Panc1 (cell line): ENCODE data around the gene TSPO2. TPM values are rescaled to one million over a fixed set of nuclear protein-coding genes. Genes with fewer than 3 reads are reported as not detected.
"Not testable (repeated sequence)": the region's sequence is repeated elsewhere in the genome, so short reads cannot be mapped to it uniquely, and the experiment has no call there.

ENCODE experiments used
- ATAC-seq: fragments of 200-7000 bp; cut with Tn5 transposase; 2 replicates; pipeline ENCODE4 v1.9.1; 2020; ENCODE audit warnings: mild to moderate bottlenecking, moderate library complexity
- BruUV-seq: library from RNA; stranded (reverse); fragments of 400-500 nt; replicated peaks from 2 replicates; lab custom pipeline; 2021; lab: Mats Ljungman, UMichigan
- CTCF ChIA-PET: fragments of 300-600 bp; sonication (Branson Sonifier 250); formaldehyde crosslinking; loops from one replicate; lab custom pipeline; 2022; ENCODE audit warnings: antibody characterized with exemption; lab: Charles Lee
- POLR2A ChIA-PET: fragments of 300-600 bp; sonication (Branson Sonifier 250); formaldehyde crosslinking; loops from one replicate; lab custom pipeline; 2022; ENCODE audit warnings: antibody characterized with exemption; lab: Charles Lee
- DNase-seq: peaks from one replicate; pipeline ENCODE4 v3.0.0-alpha.2; 2010; ENCODE audit warnings: low read depth, low spot score
- H3K27ac ChIP-seq: 2 replicates; pipeline ENCODE4 v1.5.1; 2011; ENCODE audit warnings: mild to moderate bottlenecking, low read length, inconsistent platforms
- H3K27me3 ChIP-seq: fragments of 200-500 bp; sonication (Bioruptor generic); 2 replicates; pipeline ENCODE4 v1.6.0; 2014; ENCODE audit warnings: low read length, inconsistent platforms; ENCODE audit not compliant: control insufficient read depth, insufficient read depth
- H3K36me3 ChIP-seq: fragments of 200-500 bp; sonication (Bioruptor generic); 2 replicates; pipeline ENCODE4 v1.5.1; 2014; ENCODE audit warnings: inconsistent platforms, mild to moderate bottlenecking, low read length, moderate library complexity; ENCODE audit not compliant: control insufficient read depth, insufficient read depth
- H3K4me1 ChIP-seq: 2 replicates; pipeline ENCODE4 v1.5.1; 2011; ENCODE audit warnings: inconsistent platforms, mild to moderate bottlenecking, low read length, moderate library complexity; ENCODE audit not compliant: control insufficient read depth, insufficient read depth
- H3K4me3 ChIP-seq, 2 experiments: 2 replicates each; pipeline ENCODE4 v1.5.1; 2011 to 2012; ENCODE audit warnings: low read depth in 2 of 2, low read length in 2 of 2, mild to moderate bottlenecking in 2 of 2, inconsistent platforms in 1 of 2, moderate library complexity in 1 of 2
- H3K9me3 ChIP-seq: fragments of 200-500 bp; sonication (Bioruptor generic); 2 replicates; pipeline ENCODE4 v1.5.1; 2014; ENCODE audit warnings: low read depth, mild to moderate bottlenecking, inconsistent platforms, low read length, moderate library complexity; ENCODE audit not compliant: control insufficient read depth, insufficient read depth
- CTCF ChIP-seq: fragments of 450-650 bp; IDR thresholded peaks from 2 replicates; pipeline ENCODE4 v1.5.1; 2017; ENCODE audit warnings: mild to moderate bottlenecking
- POLR2AphosphoS5 ChIP-seq: IDR thresholded peaks from 2 replicates; pipeline ENCODE4 v1.6.1; 2012; ENCODE audit warnings: mild to moderate bottlenecking, low read depth, low read length, moderate library complexity
- SIN3A ChIP-seq: IDR thresholded peaks from 2 replicates; pipeline ENCODE4 v1.6.1; 2012; ENCODE audit warnings: low read depth, mild to moderate bottlenecking, low read length, moderate library complexity, borderline replicate concordance; ENCODE audit not compliant: insufficient read depth
- TCF7L2 ChIP-seq: IDR thresholded peaks from 2 replicates; pipeline ENCODE4 v1.6.1; 2011; ENCODE audit warnings: mild to moderate bottlenecking, low read depth, low read length, inconsistent platforms
- in situ Hi-C: cut with HindIII; loops from 2 replicates; pipeline ENCODE4 v1.10.0; 2016; ENCODE audit warnings: low sequenced_read_pairs, low pct_unique_long_range_greater_than_20kb
- intact Hi-C: fragments of 100-400 bp; cut with micrococcal nuclease; formaldehyde crosslinking; loops from one replicate; pipeline ENCODE4 v1.10.0; 2022; ENCODE audit not compliant: unreplicated experiment
- total RNA-seq: library from RNA; stranded (reverse); gene quantifications from one replicate; pipeline ENCODE4 v1.2.1, GENCODE V29; 2021; ENCODE audit not compliant: unreplicated experiment
- TF ChIP-seq, protein P1 (sequence below), 2 experiments: IDR thresholded peaks; 2 replicates each; pipeline ENCODE4 v1.6.1; 2011 to 2012; ENCODE audit warnings: low read depth in 2 of 2, control low read depth in 1 of 2, low read length in 1 of 2, mild to moderate bottlenecking in 1 of 2, moderate library complexity in 1 of 2; ENCODE audit not compliant: insufficient read depth in 1 of 2

TSPO2 gene
- total RNA-seq, 1 experiment from 2014 or later: not detected

DNA sequence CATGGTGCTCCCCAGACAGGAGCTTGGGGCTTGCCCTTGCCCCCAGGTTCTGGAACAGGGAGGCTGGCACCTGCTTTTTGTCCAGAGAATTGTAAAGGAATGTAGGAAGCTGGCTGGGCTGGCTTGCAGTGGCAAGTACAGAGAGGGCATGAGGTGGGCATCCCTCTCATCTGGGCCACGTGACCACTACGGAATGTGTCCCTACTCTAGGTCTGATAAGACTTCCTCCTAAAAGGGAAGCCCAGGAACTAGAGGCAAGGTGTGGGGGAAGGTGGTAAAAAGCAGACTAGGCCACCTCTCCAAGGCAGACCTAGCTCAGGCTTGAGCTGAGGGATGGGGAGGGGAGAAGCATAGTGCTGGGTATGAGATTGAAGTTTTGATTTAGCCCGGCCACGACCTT, 42.0 kb upstream of the TSPO2 start:
- POLR2A ChIA-PET: interaction anchor here (0.6 kb wide), 1 partner anchor 788 kb away, joined by 4 read pairs; no protein-coding TSS in a partner anchor
- DNase-seq: no peak

DNA sequence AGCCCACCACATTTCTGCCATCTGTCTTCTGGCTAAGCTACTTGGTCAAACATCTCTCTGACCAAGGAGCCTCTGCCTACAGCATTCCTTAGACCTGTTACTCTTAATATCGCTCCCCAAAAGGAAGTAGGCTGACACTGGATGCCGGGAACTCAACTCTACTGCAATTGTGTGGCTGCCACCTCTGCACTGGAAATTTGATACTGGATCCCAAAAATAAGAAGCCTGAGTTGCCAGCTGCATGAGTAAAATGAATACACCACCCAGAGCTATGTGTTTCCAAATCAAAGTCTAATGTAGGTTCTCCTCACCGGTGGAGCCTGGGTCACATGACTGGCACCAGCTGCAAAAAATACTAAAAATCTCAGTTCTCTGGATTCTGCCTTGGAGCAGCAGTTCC, 40.1 kb upstream of the TSPO2 start:
- Histone ChIP-seq H3K27me3 (no peaks in the 10 kb centered on the region), H3K4me1 (peaks cover 23% of the 10 kb centered on the region), H3K36me3 (no peaks in the 10 kb centered on the region), H3K4me3 (no peak overlapping the region), H3K27ac (peak overlapping the region; percentile 98), H3K9me3 (no peaks in the 10 kb centered on the region)
- ChIA-PET POLR2A (no interaction called here), CTCF (no interaction called here)
- DNase-seq (no peak), ATAC-seq (no peak)
- TF ChIP-seq SIN3A (no peak), POLR2AphosphoS5 (no peak), CTCF (no peak), TCF7L2 (no peak)
- TF ChIP-seq, protein P1, sequence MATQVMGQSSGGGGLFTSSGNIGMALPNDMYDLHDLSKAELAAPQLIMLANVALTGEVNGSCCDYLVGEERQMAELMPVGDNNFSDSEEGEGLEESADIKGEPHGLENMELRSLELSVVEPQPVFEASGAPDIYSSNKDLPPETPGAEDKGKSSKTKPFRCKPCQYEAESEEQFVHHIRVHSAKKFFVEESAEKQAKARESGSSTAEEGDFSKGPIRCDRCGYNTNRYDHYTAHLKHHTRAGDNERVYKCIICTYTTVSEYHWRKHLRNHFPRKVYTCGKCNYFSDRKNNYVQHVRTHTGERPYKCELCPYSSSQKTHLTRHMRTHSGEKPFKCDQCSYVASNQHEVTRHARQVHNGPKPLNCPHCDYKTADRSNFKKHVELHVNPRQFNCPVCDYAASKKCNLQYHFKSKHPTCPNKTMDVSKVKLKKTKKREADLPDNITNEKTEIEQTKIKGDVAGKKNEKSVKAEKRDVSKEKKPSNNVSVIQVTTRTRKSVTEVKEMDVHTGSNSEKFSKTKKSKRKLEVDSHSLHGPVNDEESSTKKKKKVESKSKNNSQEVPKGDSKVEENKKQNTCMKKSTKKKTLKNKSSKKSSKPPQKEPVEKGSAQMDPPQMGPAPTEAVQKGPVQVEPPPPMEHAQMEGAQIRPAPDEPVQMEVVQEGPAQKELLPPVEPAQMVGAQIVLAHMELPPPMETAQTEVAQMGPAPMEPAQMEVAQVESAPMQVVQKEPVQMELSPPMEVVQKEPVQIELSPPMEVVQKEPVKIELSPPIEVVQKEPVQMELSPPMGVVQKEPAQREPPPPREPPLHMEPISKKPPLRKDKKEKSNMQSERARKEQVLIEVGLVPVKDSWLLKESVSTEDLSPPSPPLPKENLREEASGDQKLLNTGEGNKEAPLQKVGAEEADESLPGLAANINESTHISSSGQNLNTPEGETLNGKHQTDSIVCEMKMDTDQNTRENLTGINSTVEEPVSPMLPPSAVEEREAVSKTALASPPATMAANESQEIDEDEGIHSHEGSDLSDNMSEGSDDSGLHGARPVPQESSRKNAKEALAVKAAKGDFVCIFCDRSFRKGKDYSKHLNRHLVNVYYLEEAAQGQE (IDR thresholded peaks at IDR 0.05; ENCODE audit: insufficient read depth in 1 of 2, low read depth in 2 of 2, low read length in 1 of 2): no peak
- in situ Hi-C loops (no loop called here), intact Hi-C loops (no loop called here)
- BruUV-seq: no TSS peak

More for the DNA sequence above, 42.0 kb upstream of the TSPO2 start:
- no peak for ATAC-seq
- CTCF ChIA-PET: no interaction called here
- no peak for TF ChIP-seq POLR2AphosphoS5
- TF ChIP-seq TCF7L2: no peak
- H3K27ac ChIP-seq: peak overlapping the region; percentile 98
- H3K27me3 ChIP-seq: no peaks in the 10 kb centered on the region
- H3K4me1 ChIP-seq: peaks cover 40% of the 10 kb centered on the region
- in situ Hi-C loops (no loop called here), intact Hi-C loops (no loop called here)
- no TSS peak for BruUV-seq
- no peaks in the 10 kb centered on the region for H3K9me3 ChIP-seq
- H3K36me3 ChIP-seq: no peaks in the 10 kb centered on the region
- no peak overlapping the region for H3K4me3 ChIP-seq

GRCh38 chr6:41006217-41006616, 36.0 kb upstream of the TSPO2 start:
- H3K9me3 ChIP-seq, in situ Hi-C loops, POLR2A ChIA-PET, H3K4me1 ChIP-seq, H3K36me3 ChIP-seq, H3K27me3 ChIP-seq, H3K4me3 ChIP-seq, CTCF ChIA-PET, BruUV-seq: not testable (repeated sequence)
- DNase-seq (peak; percentile 13), ATAC-seq (peak; percentile 90)
- intact Hi-C loops: loop anchor here (5.0 kb wide), 1 partner anchor 99 kb away; no protein-coding TSS in a partner anchor
- peak overlapping the region; percentile 98; the same call in 1 of the 2 replicates for H3K27ac ChIP-seq
- TF ChIP-seq CTCF: peak; percentile 88

DNA sequence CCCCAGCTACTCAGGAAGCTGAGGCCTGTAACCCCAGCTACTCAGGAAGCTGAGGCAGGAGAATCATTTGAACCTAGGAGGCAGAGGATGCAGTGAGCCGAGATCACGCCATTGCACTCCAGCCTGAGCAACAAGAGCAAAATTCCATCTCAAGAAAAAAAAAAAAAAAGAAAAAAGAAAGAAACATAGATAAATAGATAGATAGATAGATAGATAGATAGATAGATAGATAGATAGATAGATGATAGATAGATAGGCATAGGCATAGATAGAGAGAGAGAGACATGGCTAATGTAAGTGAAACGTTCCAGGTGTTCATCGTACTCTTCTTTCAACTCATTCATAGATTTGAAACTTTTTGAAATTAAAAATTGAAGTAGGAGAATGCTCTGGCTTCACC, 35.3 kb upstream of the TSPO2 start:
- H3K9me3 ChIP-seq, in situ Hi-C loops, DNase-seq, H3K27me3 ChIP-seq, H3K4me1 ChIP-seq, H3K36me3 ChIP-seq, BruUV-seq, H3K4me3 ChIP-seq, POLR2A ChIA-PET, CTCF ChIA-PET, ATAC-seq: not testable (repeated sequence)
- intact Hi-C loops: loop anchor here (5.0 kb wide), 1 partner anchor 100 kb away; no protein-coding TSS in a partner anchor
- peak overlapping the region; percentile 98; the same call in 1 of the 2 replicates for H3K27ac ChIP-seq
